ENCODE results near the gene ORM2. TPM values are rescaled to one million over a fixed set of nuclear protein-coding genes. Genes with fewer than 3 reads are reported as not detected.
"Not testable (repeated sequence)": the region's sequence is repeated elsewhere in the genome, so short reads cannot be mapped to it uniquely, and the experiment has no call there.

Gene ORM2
- total and polyA plus RNA-seq, 2 of the 4 experiments (the other 2 are of a cell fraction) = not detected

DNA sequence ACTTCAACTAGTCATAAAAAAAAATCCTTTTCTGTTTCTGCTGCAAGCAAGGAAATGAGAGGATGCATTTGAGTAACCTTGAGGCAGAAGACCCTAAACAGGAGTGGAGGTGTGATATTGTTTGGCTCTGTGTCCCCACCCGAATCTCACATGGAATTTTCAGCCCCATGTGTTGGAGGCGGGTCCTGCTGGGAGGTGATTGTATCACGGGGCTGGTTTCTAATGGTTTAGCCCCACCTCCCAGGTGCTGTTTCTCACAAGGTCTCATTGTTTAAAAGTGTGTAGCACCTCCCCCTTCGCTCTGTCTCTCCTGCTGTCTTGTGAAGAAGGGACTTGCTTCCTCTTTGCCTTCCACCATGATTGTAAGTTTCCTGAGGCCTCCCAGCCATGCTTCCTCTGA, 4.0 kb downstream of the ORM2 start:
- H2BK20ac ChIP-seq (ENCODE audit: low read depth, low read length); H4K5ac ChIP-seq (ENCODE audit: low read depth, low read length); H2BK15ac ChIP-seq (ENCODE audit: low read depth, low read length); H2AK9ac ChIP-seq (replicated peaks; ENCODE audit: low read depth, low read length, poor library complexity); POLR2A ChIA-PET (ENCODE audit: unreplicated experiment); dilution Hi-C loops (cut with HindIII; ENCODE audit: low sequenced_read_pairs, unreplicated experiment); H3K79me1 ChIP-seq (ENCODE audit: low read depth in 1 of 2, low read length in 2 of 2); in situ Hi-C loops (cut with MboI; ENCODE audit: low sequenced_read_pairs); H3K9ac ChIP-seq (ENCODE audit: low read depth, low read length); CTCF ChIA-PET; H4K8ac ChIP-seq (ENCODE audit: low read depth in 2 of 2, low read length in 2 of 2); H3K4me3 ChIP-seq (ENCODE audit: insufficient read depth, low read depth, low read length); H3K27ac ChIP-seq (ENCODE audit: insufficient read depth, low read length); H3K23ac ChIP-seq (ENCODE audit: low read depth, low read length); H3K9me1 ChIP-seq (ENCODE audit: insufficient read depth, low read length); H3K4me2 ChIP-seq (ENCODE audit: low read depth, low read length); H4K91ac ChIP-seq (ENCODE audit: insufficient read depth, low read depth, low read length); H3K56ac ChIP-seq (ENCODE audit: extremely low read depth, insufficient read depth, low read length); H2AFZ ChIP-seq (replicated peaks; ENCODE audit: low read length, poor library complexity); H3K18ac ChIP-seq (ENCODE audit: low read depth, low read length); H4K20me1 ChIP-seq (ENCODE audit: insufficient read depth, low read length); H3K9me3 ChIP-seq (ENCODE audit: control insufficient read depth, insufficient read depth, low read length); ATAC-seq (ENCODE audit: low read depth); DNase-seq; H2BK120ac ChIP-seq (ENCODE audit: low read depth, low read length); H3K4ac ChIP-seq (ENCODE audit: low read depth, low read length); H2BK5ac ChIP-seq (ENCODE audit: low read depth, low read length, poor library complexity, severe bottlenecking); H3K4me1 ChIP-seq (ENCODE audit: control insufficient read depth, insufficient read depth, low read length); H2AK5ac ChIP-seq (ENCODE audit: low read depth, low read length); H3K27me3 ChIP-seq (ENCODE audit: control insufficient read depth, insufficient read depth, low read length); BruUV-seq (replicated peaks); H3K14ac ChIP-seq (replicated peaks; ENCODE audit: low read depth, low read length): not testable (repeated sequence)
- intact Hi-C loops (cut with micrococcal nuclease) = loop anchor here (10.0 kb wide), 1 partner anchor 171 kb away; the partner anchor contains the start of gene WHRN
- no CpG with 5 or more reads among the region's 4 CpGs for WGBS, 2 experiments (ENCODE audit: extremely low coverage in 2 of 2, insufficient read length in 1 of 2)
- peaks cover 22% of the 10 kb centered on the region for H3K36me3 ChIP-seq (ENCODE audit: control insufficient read depth, insufficient read depth, low read length)

Measured in IMR-90 (cell line).